Prostate gland (tissue), 2 donors: Measurements from ENCODE around the gene BCKDK.

ENCODE experiments used
- POLR2AphosphoS5 ChIP-seq: sonication (generic); formaldehyde crosslinking; IDR thresholded peaks from one replicate; pipeline ENCODE4 v1.6.1; 2017; ENCODE audit warnings: antibody characterized with exemption
- TF ChIP-seq, protein P1 (sequence below), 4 experiments: fragments of 200-600 bp in 2 of 4; fragments of 450-650 bp in 2 of 4; sonication (generic) in 2 of 4; IDR thresholded peaks; 1 replicate in 3 of 4; 2 replicates in 1 of 4; pipeline ENCODE4 v1.5.1; 2016 to 2019; ENCODE audit warnings: antibody characterized with exemption in 4 of 4, mild to moderate bottlenecking in 2 of 4, moderate library complexity in 2 of 4

DNA sequence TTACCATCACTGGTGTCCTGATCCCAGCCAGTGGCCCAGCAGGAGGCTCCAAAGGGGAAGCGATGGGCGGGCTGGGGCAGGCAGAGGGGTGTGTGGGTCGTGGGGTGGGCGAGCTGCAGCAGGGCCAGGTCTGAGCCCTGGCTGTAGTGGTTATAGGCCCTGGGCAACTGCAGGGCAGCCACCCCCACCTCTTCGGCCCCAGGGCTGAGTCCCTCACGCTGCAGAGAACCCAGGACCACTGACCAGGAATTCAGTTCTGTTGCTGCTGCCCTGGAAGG, 21.6 kb upstream of the BCKDK start:
- TF ChIP-seq, protein P1, sequence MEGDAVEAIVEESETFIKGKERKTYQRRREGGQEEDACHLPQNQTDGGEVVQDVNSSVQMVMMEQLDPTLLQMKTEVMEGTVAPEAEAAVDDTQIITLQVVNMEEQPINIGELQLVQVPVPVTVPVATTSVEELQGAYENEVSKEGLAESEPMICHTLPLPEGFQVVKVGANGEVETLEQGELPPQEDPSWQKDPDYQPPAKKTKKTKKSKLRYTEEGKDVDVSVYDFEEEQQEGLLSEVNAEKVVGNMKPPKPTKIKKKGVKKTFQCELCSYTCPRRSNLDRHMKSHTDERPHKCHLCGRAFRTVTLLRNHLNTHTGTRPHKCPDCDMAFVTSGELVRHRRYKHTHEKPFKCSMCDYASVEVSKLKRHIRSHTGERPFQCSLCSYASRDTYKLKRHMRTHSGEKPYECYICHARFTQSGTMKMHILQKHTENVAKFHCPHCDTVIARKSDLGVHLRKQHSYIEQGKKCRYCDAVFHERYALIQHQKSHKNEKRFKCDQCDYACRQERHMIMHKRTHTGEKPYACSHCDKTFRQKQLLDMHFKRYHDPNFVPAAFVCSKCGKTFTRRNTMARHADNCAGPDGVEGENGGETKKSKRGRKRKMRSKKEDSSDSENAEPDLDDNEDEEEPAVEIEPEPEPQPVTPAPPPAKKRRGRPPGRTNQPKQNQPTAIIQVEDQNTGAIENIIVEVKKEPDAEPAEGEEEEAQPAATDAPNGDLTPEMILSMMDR (IDR thresholded peaks at IDR 0.05) = no peak
- TF ChIP-seq POLR2AphosphoS5 = no peak
